Heart left ventricle (tissue), 16 donors: ENCODE measurements around the gene POMGNT1. TPM values are rescaled to one million over a fixed set of nuclear protein-coding genes. Genes with fewer than 3 reads are reported as not detected.
"Not testable (repeated sequence)": the region's sequence is repeated elsewhere in the genome, so short reads cannot be mapped to it uniquely, and the experiment has no call there.

Experiments
- ATAC-seq, 4 donors: fragments of 200-7000 bp; cut with Tn5 transposase; one replicate each; pipeline ENCODE4 v1.9.1; 2020 to 2022; ENCODE audit warnings: moderate library complexity in 4 of 4, mild to moderate bottlenecking in 3 of 4, moderate number of reproducible peaks in 1 of 4
- DNase-seq, 5 donors: peaks; one replicate each; pipeline ENCODE4 v3.0.0-alpha.2; 2020
- H3K27ac ChIP-seq, 12 donors: fragments of 200-600 bp; sonication (generic) in 4 of 12; one replicate each; pipeline versions ENCODE4 v1.5.0 to v1.8.0; 2016 to 2022; ENCODE audit warnings: mild to moderate bottlenecking in 2 of 12
- H3K27me3 ChIP-seq, 9 donors: fragments of 200-600 bp; sonication (generic) in 2 of 9; one replicate each; pipeline versions ENCODE4 v1.5.1 to v1.8.0; 2016 to 2022; ENCODE audit warnings: mild to moderate bottlenecking in 3 of 9
- H3K36me3 ChIP-seq, 9 donors: fragments of 200-600 bp; sonication (generic) in 2 of 9; one replicate each; pipeline versions ENCODE4 v1.5.0 to v1.8.0; 2018 to 2022; ENCODE audit warnings: mild to moderate bottlenecking in 2 of 9
- H3K4me1 ChIP-seq, 12 donors: fragments of 200-600 bp; sonication (generic) in 4 of 12; one replicate each; pipeline versions ENCODE4 v1.5.0 to v1.8.0; 2016 to 2022; ENCODE audit warnings: mild to moderate bottlenecking in 3 of 12
- H3K4me3 ChIP-seq, 12 donors: fragments of 200-600 bp; sonication (generic) in 4 of 12; one replicate each; pipeline versions ENCODE4 v1.5.0 to v1.8.0; 2017 to 2022; ENCODE audit warnings: mild to moderate bottlenecking in 9 of 12, moderate library complexity in 4 of 12
- H3K9me3 ChIP-seq, 12 donors: fragments of 200-600 bp; sonication (generic) in 4 of 12; one replicate each; pipeline versions ENCODE4 v1.5.0 to v1.8.0; 2016 to 2022; ENCODE audit warnings: mild to moderate bottlenecking in 1 of 12
- POLR2A ChIP-seq, 2 donors: fragments of 450-650 bp; IDR thresholded peaks; one replicate each; pipeline ENCODE4 v1.6.1; 2017; ENCODE audit warnings: antibody characterized with exemption in 2 of 2, mild to moderate bottlenecking in 2 of 2, moderate library complexity in 2 of 2
- WGBS, 4 donors: extraction: QIAGEN DNeasy Blood & Tissue Kit in 2 of 4; methylation state at CpG; one replicate each; pipeline versions ENCODE4 v1.1.5 to v1.1.7; 2013 to 2018; 5-methylcytosine and 5-hydroxymethylcytosine counted together
- intact Hi-C, 10 donors: fragments of 100-400 bp; cut with DNase I; formaldehyde crosslinking; loops; one replicate each; pipeline versions ENCODE4 v1.11.1 to v1.14.2; 2022
- polyA plus RNA-seq, 2 donors: library from polyadenylated mRNA; stranded (reverse); fragments of 200-250 nt; gene quantifications; one replicate each; pipeline ENCODE4 v1.2.3, GENCODE V29; 2013
- total RNA-seq, 9 donors: library from RNA; depleted of rRNA in 2 of 9; stranded (reverse); fragments of >200 nt in 2 of 9; fragmentation: NEBNext Ultra II Directional in 3 of 9; extraction: Animal tissue kit (Norgen Biotek cat#: 25700) in 3 of 9; gene quantifications; one replicate each; pipeline versions ENCODE4 v1.1.0 to v1.2.4, GENCODE V29; 2016 to 2023
- TF ChIP-seq, protein P1 (sequence below), 12 donors: fragments of 200-600 bp; sonication (generic) in 4 of 12; IDR thresholded peaks; one replicate each; pipeline versions ENCODE4 v1.5.0 to v1.8.0; 2018 to 2022; ENCODE audit warnings: antibody characterized with exemption in 12 of 12, mild to moderate bottlenecking in 5 of 12
- donor health status: ischemic (EF 13 %, LVEDD 7.1; RV severe dilation, severe dysfunction).
- donor health status: healthy with polysubstance abuse.
- donor health status: DM: no; HTN: yes; CAD: no.
- donor health status: DM: no; HTN: no; CAD: no.
- donor health status: ischemic (EF 25% LVEDD 6.9; RV normal size, moderate dysfunction).
- donor health status: ischemic (EF 25% LVEDD 5.7; RV mildly dilated, moderate dysfunction).
- donor health status: healthy.
- donor health status: DM: yes; HTN: yes; CAD: no.
- donor health status: ischemic (EF 35%, LVEDD 5.7; RV mildly dilated, moderate dysfunction).
- donor health status: nonischemic (EF 11% LVEDD 7.7; RV severe dilation, severe dysfunction).
- donor health status: DM: yes; HTN: yes; CAD: no.
- donor health status: PGD.
- donor health status: ischemic (EF 29% LVEDD 5.4; RV normal size, mild dysfunction).
- donor health status: nonischemic (EF 23%, LVEDD 6.1; RV moderate dilation, normal function).

Gene POMGNT1
- total and polyA plus RNA-seq, 11 donors, result 85.2 to 203 (median 139) TPM

DNA sequence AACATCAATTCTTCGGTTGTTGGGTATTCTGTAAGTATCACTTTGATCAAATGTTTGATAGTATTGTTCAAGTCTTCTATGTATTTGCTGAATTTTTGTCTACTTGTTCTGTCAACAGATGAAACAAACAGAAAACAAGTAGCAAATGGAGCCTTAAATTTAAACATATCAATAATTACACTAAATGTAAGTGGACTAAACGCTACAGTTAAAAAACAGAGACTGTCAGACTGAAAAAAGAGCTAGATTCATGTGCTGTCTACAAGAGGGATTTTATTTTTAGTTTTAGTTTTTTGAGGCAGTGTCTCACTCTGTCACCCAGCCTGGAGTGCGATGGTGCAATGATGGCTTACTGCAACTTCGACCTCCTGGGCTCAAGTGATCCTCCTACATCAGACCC, 38.6 kb upstream of the POMGNT1 start:
- Histone ChIP-seq H3K4me3 (no peak overlapping the region), H3K4me1 (no peaks in the 10 kb centered on the region), H3K9me3 (peaks cover 0 to 12% (median 3%) of the 10 kb centered on the region in 12 donors), H3K27ac (no peak overlapping the region), H3K36me3 (no peaks in the 10 kb centered on the region), H3K27me3 (no peaks in the 10 kb centered on the region)
- intact Hi-C loops, result no loop called here
- 90 to 93% (median 92%) methylated on average over 4 of the region's 4 CpGs for WGBS, 4 donors
- DNase-seq (no peak), ATAC-seq (no peak)
- TF ChIP-seq POLR2A (IDR thresholded peaks at IDR 0.05), result no peak
- TF ChIP-seq, protein P1, sequence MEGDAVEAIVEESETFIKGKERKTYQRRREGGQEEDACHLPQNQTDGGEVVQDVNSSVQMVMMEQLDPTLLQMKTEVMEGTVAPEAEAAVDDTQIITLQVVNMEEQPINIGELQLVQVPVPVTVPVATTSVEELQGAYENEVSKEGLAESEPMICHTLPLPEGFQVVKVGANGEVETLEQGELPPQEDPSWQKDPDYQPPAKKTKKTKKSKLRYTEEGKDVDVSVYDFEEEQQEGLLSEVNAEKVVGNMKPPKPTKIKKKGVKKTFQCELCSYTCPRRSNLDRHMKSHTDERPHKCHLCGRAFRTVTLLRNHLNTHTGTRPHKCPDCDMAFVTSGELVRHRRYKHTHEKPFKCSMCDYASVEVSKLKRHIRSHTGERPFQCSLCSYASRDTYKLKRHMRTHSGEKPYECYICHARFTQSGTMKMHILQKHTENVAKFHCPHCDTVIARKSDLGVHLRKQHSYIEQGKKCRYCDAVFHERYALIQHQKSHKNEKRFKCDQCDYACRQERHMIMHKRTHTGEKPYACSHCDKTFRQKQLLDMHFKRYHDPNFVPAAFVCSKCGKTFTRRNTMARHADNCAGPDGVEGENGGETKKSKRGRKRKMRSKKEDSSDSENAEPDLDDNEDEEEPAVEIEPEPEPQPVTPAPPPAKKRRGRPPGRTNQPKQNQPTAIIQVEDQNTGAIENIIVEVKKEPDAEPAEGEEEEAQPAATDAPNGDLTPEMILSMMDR (IDR thresholded peaks at IDR 0.05), result no peak

- H3K4me3 ChIP-seq, ATAC-seq, H3K4me1 ChIP-seq, H3K9me3 ChIP-seq, H3K27ac ChIP-seq, intact Hi-C loops, H3K27me3 ChIP-seq, DNase-seq, H3K36me3 ChIP-seq: not testable (repeated sequence)
- WGBS, 4 donors, result 94 to 99% (median 98%) methylated on average over 3 of the region's 3 CpGs
Measured at GRCh38 chr1:46231231-46231630, 33.0 kb upstream of the POMGNT1 start.

DNA sequence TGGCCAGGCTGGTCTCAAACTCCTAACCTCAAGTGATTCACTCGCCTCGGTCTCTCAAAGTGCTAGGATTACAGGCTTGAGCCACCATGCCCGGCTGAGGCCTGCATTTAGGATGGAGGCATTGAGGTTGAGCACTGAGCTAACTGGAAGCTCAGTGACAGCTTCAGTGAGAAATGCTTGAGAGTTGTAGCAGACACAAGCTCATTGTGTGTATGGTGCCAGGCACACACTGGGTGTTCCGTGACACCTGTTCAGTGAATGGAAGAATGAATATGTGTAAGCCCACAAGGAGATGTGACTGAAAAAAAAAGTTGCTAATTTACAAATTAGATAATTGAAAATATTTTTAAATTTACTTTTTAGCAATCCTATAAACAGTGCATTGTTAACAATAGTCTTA, 26.7 kb upstream of the POMGNT1 start:
- no peak overlapping the region for H3K4me3 ChIP-seq
- ATAC-seq (no peak), DNase-seq (no peak)
- 79 to 93% (median 87%) methylated on average over 4 of the region's 4 CpGs for WGBS, 4 donors
- TF ChIP-seq, protein P1 (IDR thresholded peaks at IDR 0.05), result no peak
- no peak for TF ChIP-seq POLR2A (IDR thresholded peaks at IDR 0.05)
- H3K27ac ChIP-seq, result no peak overlapping the region
- H3K9me3 ChIP-seq, result no peaks in the 10 kb centered on the region
- peaks cover 0 to 25% (median 0%) of the 10 kb centered on the region in 12 donors for H3K4me1 ChIP-seq
- H3K27me3 ChIP-seq, result no peaks in the 10 kb centered on the region
- intact Hi-C loops, result loop anchor here in 4 of 10 donors (5.0 kb wide), 1 partner anchor 188 kb away; no protein-coding TSS in a partner anchor
- peaks cover 0 to 13% (median 0%) of the 10 kb centered on the region in 9 donors for H3K36me3 ChIP-seq

- no peak overlapping the region for H3K27ac ChIP-seq
Measured at GRCh38 chr1:46223472-46223943, 25.3 kb upstream of the POMGNT1 start.

GRCh38 chr1:46223055-46223454, 24.8 kb upstream of the POMGNT1 start:
- not testable (repeated sequence) for DNase-seq, ATAC-seq, H3K4me3 ChIP-seq, H3K27me3 ChIP-seq, H3K27ac ChIP-seq, H3K9me3 ChIP-seq
- intact Hi-C loops, result loop anchor here in 6 of 10 donors (2.0 to 5.0 kb wide), 2 partner anchors 186 kb away; no protein-coding TSS in a partner anchor
- 74 to 82% (median 80%) methylated on average over 11 of the region's 11 CpGs for WGBS, 4 donors
- Histone ChIP-seq H3K36me3 (peaks cover 0 to 18% (median 0%) of the 10 kb centered on the region in 9 donors), H3K4me1 (peaks cover 0 to 25% (median 0%) of the 10 kb centered on the region in 12 donors)

More at GRCh38 chr1:46223472-46223943, 25.3 kb upstream of the POMGNT1 start:
- Histone ChIP-seq H3K4me1 (peaks cover 0 to 25% (median 0%) of the 10 kb centered on the region in 12 donors), H3K9me3 (no peaks in the 10 kb centered on the region), H3K27me3 (no peaks in the 10 kb centered on the region), H3K4me3 (no peak overlapping the region), H3K36me3 (peaks cover 0 to 18% (median 0%) of the 10 kb centered on the region in 9 donors)
- intact Hi-C loops, result loop anchor here in 6 of 10 donors (2.0 to 5.0 kb wide), 2 partner anchors 186 to 187 kb away; no protein-coding TSS in a partner anchor
- peak; percentile 55 to 79 (median 62) for DNase-seq
- peak; percentile 72 to 91 (median 84) for ATAC-seq
- no peak for TF ChIP-seq POLR2A (IDR thresholded peaks at IDR 0.05)
- TF ChIP-seq, protein P1 (IDR thresholded peaks at IDR 0.05), result peak; percentile 79 to 95 (median 90)
- 6 to 19% (median 13%) methylated on average over 6 of the region's 6 CpGs for WGBS, 4 donors
